Karpas-422 (cell line): ENCODE results near the gene DDX17. TPM values are rescaled to one million over a fixed set of nuclear protein-coding genes. Genes with fewer than 3 reads are reported as not detected.

Experiments
- DNase-seq: peaks from one replicate; pipeline ENCODE4 v3.0.0-alpha.2; 2015
- H2AFZ ChIP-seq: fragments of 200-600 bp; sonication (generic); 2 replicates; pipeline ENCODE4 v1.6.1; 2014; ENCODE audit warnings: antibody characterized with exemption, low read length, mixed read lengths
- H3K27ac ChIP-seq: fragments of 200-600 bp; sonication (generic); 2 replicates; pipeline ENCODE4 v1.5.1; 2014; ENCODE audit warnings: mild to moderate bottlenecking, low read length, moderate library complexity
- H3K27me3 ChIP-seq: fragments of 200-600 bp; sonication (generic); 2 replicates; pipeline ENCODE4 v1.6.1; 2014; ENCODE audit warnings: low read length, mixed read lengths
- H3K36me3 ChIP-seq: fragments of 200-600 bp; sonication (generic); 2 replicates; pipeline ENCODE4 v1.6.1; 2014; ENCODE audit warnings: low read length, mixed read lengths; ENCODE audit not compliant: insufficient read depth
- H3K4me1 ChIP-seq: fragments of 200-600 bp; sonication (generic); 2 replicates; pipeline ENCODE4 v1.6.1; 2014; ENCODE audit warnings: mild to moderate bottlenecking, low read length, mixed read lengths
- H3K4me2 ChIP-seq: fragments of 200-600 bp; sonication (generic); 2 replicates; pipeline ENCODE4 v1.6.1; 2014; ENCODE audit warnings: low read length, low read depth, mild to moderate bottlenecking; ENCODE audit not compliant: poor library complexity, severe bottlenecking
- H3K4me3 ChIP-seq: fragments of 200-600 bp; sonication (generic); 2 replicates; pipeline ENCODE4 v1.5.1; 2014; ENCODE audit warnings: mild to moderate bottlenecking, antibody characterized with exemption, low read length, mixed read lengths
- H3K79me2 ChIP-seq: fragments of 200-600 bp; sonication (generic); 2 replicates; pipeline ENCODE4 v1.6.1; 2014; ENCODE audit warnings: mild to moderate bottlenecking, low read length, mixed read lengths
- H3K9ac ChIP-seq: fragments of 200-600 bp; sonication (generic); 2 replicates; pipeline ENCODE4 v1.6.0; 2014; ENCODE audit warnings: low read length
- H3K9me2 ChIP-seq: fragments of 200-600 bp; sonication (generic), shearing (Covaris generic); replicated peaks from 2 replicates; pipeline ENCODE4 v1.6.0; 2014; ENCODE audit warnings: mild to moderate bottlenecking, low read length, moderate library complexity; ENCODE audit not compliant: insufficient read depth
- H3K9me3 ChIP-seq: fragments of 300-700, 200-600 bp; sonication (generic); 2 replicates; pipeline ENCODE4 v1.6.1; 2014; ENCODE audit warnings: low read length, mixed read lengths
- H4K20me1 ChIP-seq: fragments of 200-600 bp; sonication (generic); 2 replicates; pipeline ENCODE4 v1.6.1; 2014; ENCODE audit warnings: mild to moderate bottlenecking, antibody characterized with exemption, low read length, low read depth; ENCODE audit not compliant: insufficient read depth
- total RNA-seq: library from RNA; depleted of rRNA; stranded (reverse); fragments of >200 nt; shearing (Covaris generic); gene quantifications from 2 replicates; pipeline ENCODE4 v1.2.3, GENCODE V29; 2014; ENCODE audit warnings: low replicate concordance

The DDX17 gene
- total RNA-seq, 1 experiment from 2014 or later = 465 TPM

DNA sequence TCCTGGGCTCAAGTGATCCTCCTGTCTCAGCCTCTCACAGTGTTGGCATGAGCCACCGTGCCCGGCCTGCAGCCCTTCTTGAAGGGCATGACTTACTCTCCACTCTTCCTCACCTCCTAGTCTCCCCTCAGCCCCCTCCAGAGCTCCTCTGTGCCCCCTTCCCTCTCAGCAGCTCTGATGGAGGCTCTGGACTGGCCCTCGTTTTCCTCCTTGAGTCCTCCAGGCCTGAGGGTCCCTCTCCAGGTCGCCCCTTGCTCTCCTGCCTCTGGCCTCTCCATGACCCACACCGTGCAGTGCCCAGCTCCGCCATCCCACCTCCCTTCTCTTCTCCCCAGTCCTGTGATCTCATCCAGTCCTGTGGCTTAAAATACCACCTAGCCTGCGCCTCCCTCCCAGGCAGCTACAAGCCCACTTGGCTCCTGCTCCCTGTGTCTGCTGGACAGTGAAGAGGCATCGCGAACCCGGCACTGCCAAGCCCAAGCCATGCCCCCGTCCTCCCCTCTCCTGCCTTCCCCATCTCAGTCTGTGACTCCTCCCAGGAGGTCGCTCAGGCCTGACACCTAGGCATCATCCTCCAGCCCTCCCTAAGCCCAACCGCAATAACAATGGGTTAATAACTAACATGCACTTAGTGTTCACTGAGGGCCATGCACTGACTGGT is 63.0 kb downstream of the DDX17 start:
- Histone ChIP-seq H2AFZ (no peak overlapping the region), H3K27ac (no peak overlapping the region), H3K4me3 (no peak overlapping the region), H3K4me2 (no peak overlapping the region), H3K9me3 (no peaks in the 10 kb centered on the region), H3K9me2 (no peaks in the 10 kb centered on the region), H3K36me3 (no peaks in the 10 kb centered on the region), H3K9ac (no peak overlapping the region), H4K20me1 (no peaks in the 10 kb centered on the region; the same call in 1 of the 2 replicates), H3K79me2 (no peaks in the 10 kb centered on the region), H3K27me3 (no peaks in the 10 kb centered on the region), H3K4me1 (no peaks in the 10 kb centered on the region)
- no peak for DNase-seq

DNA sequence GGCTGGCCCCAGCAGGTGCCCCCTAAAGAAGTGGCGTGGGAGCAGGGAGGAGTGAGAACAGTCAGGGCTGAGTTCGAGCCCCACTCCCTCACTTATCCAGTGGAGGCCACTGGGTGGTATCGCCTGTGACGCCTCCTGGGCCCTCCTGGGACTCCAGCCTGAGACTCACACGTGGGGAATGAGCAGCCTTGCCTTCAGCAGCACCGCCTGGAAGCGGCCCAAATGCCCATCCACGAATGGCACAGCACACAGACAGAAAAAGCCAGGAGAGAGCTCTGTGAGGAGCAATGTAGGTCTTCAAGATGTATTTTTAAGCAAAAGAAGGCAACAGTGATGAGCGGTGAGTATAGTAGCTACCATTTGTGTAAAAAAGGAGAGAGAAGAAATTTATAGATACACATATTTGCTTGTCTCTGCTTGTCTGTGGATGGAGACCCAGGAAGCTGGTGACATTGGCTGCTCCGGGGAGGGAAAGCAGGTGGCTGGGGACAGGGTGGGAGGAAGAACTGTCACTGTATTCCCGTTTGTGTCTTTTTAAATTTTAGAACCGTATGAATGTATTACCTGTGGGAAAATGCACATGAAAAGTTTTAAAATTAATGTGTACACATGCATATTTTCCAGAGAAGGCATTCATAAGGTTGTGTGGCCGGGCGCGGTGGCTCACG is 64.4 kb downstream of the DDX17 start:
- no peaks in the 10 kb centered on the region; the same call in 1 of the 2 replicates for H4K20me1 ChIP-seq
- no peak overlapping the region for H2AFZ ChIP-seq
- no peak overlapping the region for H3K27ac ChIP-seq
- no peaks in the 10 kb centered on the region for H3K9me3 ChIP-seq
- DNase-seq = no peak
- no peaks in the 10 kb centered on the region for H3K36me3 ChIP-seq
- no peak overlapping the region for H3K9ac ChIP-seq
- no peaks in the 10 kb centered on the region for H3K27me3 ChIP-seq
- no peaks in the 10 kb centered on the region for H3K79me2 ChIP-seq
- H3K9me2 ChIP-seq = no peaks in the 10 kb centered on the region
- H3K4me3 ChIP-seq = no peak overlapping the region
- H3K4me1 ChIP-seq = no peaks in the 10 kb centered on the region
- H3K4me2 ChIP-seq = no peak overlapping the region

DNA sequence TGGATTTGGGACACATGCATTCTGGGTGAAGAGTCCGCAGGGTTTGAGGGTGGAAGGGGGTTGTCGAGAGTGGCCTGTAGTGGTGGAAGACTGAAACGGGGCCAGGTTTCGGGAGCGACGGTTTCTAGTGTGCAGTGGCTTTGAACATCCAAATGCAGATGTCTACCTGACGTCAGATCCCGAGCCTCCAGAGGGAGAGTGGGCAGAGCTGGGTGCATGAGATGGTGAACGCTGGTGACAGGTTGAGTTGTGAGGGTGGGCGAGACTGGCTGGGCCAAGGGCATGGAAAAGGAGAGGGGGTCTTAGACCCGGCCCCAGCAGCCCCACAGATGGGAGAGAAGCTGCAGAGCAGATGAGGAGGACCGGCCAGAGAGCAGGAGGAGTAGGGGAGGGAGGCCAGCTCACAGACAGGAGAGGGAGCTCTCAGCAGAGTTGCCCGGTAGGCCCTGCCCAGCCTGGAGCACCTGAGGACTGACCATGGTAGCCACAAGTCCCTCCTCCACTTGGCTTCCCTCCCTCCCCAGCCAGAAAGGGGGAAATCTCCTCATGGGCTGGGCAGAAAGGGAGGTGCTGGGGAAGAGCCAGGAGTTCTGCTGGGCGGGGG is 65.3 kb downstream of the DDX17 start:
- no peaks in the 10 kb centered on the region for H3K9me3 ChIP-seq
- no peak overlapping the region for H3K4me3 ChIP-seq

DNA sequence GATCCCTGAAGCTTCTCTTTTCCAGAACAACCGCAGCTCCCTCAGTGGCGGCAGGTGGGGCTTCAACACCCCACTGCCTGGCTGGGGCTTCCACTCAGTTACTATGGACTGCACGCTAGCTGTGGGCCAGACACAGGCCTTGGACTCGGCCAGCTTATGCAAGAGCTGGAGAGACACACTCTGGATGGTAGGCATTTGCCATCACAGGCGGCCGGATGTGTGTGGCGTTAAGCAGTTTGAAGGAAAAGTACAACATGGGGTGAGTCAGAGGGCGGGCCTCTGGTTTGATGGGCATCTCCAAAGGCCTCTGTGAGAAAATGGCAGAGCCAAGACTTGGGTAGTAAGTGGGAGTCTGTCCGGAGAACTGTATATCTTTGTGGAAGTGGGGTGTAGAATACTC is 68.7 kb downstream of the DDX17 start:
- Histone ChIP-seq H3K9me3 (no peaks in the 10 kb centered on the region), H3K27me3 (no peaks in the 10 kb centered on the region), H3K4me3 (no peak overlapping the region), H3K4me2 (no peak overlapping the region), H3K36me3 (no peaks in the 10 kb centered on the region), H2AFZ (no peak overlapping the region), H3K79me2 (no peaks in the 10 kb centered on the region), H3K9me2 (no peaks in the 10 kb centered on the region), H3K27ac (no peak overlapping the region), H3K9ac (no peak overlapping the region), H4K20me1 (no peaks in the 10 kb centered on the region), H3K4me1 (no peaks in the 10 kb centered on the region)
- no peak for DNase-seq

More for the DNA sequence above, 65.3 kb downstream of the DDX17 start:
- DNase-seq = no peak
- Histone ChIP-seq H3K27ac (no peak overlapping the region), H3K79me2 (no peaks in the 10 kb centered on the region), H3K9ac (no peak overlapping the region), H3K9me2 (no peaks in the 10 kb centered on the region), H3K4me2 (no peak overlapping the region), H4K20me1 (no peaks in the 10 kb centered on the region; the same call in 1 of the 2 replicates), H2AFZ (no peak overlapping the region), H3K27me3 (no peaks in the 10 kb centered on the region), H3K4me1 (no peaks in the 10 kb centered on the region), H3K36me3 (no peaks in the 10 kb centered on the region)

DNA sequence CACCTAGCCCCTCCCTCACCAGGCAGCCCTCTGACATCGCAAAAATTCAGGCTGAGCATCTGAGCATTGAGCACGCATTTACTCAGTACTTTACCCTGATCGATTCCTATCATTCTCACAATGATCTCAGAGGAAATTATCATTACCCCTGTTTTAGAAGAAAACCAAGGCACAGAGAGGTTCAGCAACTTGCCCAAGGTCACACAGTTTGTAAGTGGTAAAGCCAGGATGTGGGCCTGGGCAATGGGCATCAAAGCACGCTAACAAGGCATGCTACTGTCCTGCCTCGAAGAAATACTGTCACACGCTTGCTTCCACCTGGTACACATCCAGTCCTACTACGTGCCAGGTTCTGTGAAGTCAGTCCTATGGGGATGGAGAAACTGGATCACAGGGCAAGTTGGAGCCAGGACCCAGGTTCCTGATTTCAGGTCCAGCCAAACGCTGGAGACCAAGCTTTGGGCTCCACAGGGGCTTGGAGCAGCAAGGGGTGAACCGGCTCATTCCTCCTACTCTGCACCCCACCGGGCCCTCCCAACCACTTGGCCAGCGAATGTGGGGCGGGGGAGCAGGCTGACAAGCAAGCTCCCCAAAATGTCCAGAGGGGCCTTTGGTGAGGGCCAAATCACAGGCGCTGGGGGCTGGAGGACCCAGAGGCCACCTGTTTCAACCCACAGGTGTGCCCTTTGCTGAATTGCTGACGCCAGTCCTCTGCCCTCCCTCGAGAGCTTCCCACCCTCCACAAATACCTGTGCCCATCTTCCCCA is 69.3 kb downstream of the DDX17 start:
- Histone ChIP-seq H4K20me1 (no peaks in the 10 kb centered on the region), H3K36me3 (no peaks in the 10 kb centered on the region), H3K9me3 (no peaks in the 10 kb centered on the region), H3K4me2 (no peak overlapping the region), H3K27ac (no peak overlapping the region), H3K27me3 (no peaks in the 10 kb centered on the region), H2AFZ (no peak overlapping the region), H3K9ac (no peak overlapping the region), H3K4me3 (no peak overlapping the region), H3K9me2 (no peaks in the 10 kb centered on the region), H3K4me1 (no peaks in the 10 kb centered on the region), H3K79me2 (no peaks in the 10 kb centered on the region)
- DNase-seq = no peak

DNA sequence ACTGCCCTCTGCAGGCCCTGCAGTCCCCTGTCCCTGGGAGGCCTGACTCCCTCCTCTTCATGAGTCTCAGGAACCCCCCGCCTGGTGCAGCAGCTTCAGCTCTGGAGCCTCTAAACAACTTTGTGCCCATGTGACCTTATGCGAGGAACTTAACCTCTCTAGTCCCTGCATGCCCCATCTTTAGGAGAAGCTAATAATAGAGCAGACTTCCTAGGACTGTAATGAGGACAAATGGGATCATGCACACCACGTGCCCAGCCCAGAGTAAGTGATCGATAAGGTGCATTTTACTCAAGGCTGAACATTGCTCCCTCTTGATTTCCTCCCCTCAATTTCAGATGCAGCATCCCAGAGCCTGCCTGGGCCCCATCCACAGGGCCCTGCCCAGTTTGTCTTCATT is 70.1 kb downstream of the DDX17 start:
- H2AFZ ChIP-seq = no peak overlapping the region
- H3K9me3 ChIP-seq = no peaks in the 10 kb centered on the region
- H3K4me1 ChIP-seq = no peaks in the 10 kb centered on the region
- no peaks in the 10 kb centered on the region for H3K79me2 ChIP-seq
- no peak overlapping the region for H3K4me3 ChIP-seq
- H3K27me3 ChIP-seq = no peaks in the 10 kb centered on the region
- no peaks in the 10 kb centered on the region for H3K9me2 ChIP-seq
- H3K4me2 ChIP-seq = no peak overlapping the region
- DNase-seq = no peak
- no peak overlapping the region for H3K9ac ChIP-seq
- H3K27ac ChIP-seq = no peak overlapping the region
- H4K20me1 ChIP-seq = no peaks in the 10 kb centered on the region
- H3K36me3 ChIP-seq = no peaks in the 10 kb centered on the region

DNA sequence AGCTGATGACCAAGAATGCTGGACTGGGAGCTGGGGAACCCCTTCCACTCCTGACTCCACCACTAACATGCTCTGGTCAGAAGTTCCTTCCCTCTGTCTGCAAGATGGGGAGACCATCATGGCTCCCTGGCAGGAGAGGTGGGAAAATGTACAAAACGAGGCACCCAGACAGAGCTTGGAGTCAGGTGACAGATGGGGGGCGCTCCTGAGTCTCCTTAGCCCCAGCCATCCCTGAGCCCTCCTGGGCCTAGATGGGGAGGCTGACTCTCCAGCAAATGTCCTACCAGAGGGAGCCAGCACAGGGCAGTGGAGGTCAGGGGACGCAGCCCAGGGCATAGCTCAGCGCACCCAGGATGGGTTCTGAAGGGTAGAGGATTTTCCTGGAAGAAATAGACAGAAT is 71.1 kb downstream of the DDX17 start:
- H3K9me2 ChIP-seq = no peaks in the 10 kb centered on the region
- H3K9me3 ChIP-seq = no peaks in the 10 kb centered on the region
- no peaks in the 10 kb centered on the region for H3K79me2 ChIP-seq
- no peaks in the 10 kb centered on the region for H3K27me3 ChIP-seq
- no peaks in the 10 kb centered on the region for H3K36me3 ChIP-seq
- no peak overlapping the region for H3K4me2 ChIP-seq
- no peak overlapping the region for H3K9ac ChIP-seq
- no peaks in the 10 kb centered on the region for H3K4me1 ChIP-seq
- no peak overlapping the region for H2AFZ ChIP-seq
- no peak overlapping the region for H3K27ac ChIP-seq
- H4K20me1 ChIP-seq = no peaks in the 10 kb centered on the region
- DNase-seq = peak; percentile 56
- H3K4me3 ChIP-seq = no peak overlapping the region

DNA sequence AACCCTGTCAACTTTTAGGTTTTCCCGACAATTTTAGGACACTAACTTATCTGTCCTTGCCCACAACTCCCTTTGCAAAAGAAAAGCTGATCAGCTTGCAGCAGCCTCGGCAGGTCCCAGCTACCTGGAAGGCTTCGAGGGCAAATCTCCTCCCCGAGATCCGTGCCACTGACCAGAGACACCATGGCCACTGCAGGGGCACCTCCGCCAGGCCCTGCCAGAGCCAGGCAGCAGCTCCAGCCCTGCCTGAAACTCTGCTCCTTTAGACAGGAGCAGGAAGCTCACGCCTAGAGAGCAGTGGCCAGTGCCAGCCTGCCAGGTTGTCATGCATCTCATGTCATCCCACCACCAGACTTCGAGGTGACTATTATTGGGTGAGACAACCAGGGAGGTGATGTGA is 72.2 kb downstream of the DDX17 start:
- Histone ChIP-seq H3K4me2 (no peak overlapping the region), H3K4me1 (no peaks in the 10 kb centered on the region), H3K79me2 (no peaks in the 10 kb centered on the region), H3K9ac (no peak overlapping the region), H2AFZ (no peak overlapping the region), H4K20me1 (no peaks in the 10 kb centered on the region), H3K36me3 (no peaks in the 10 kb centered on the region), H3K27me3 (no peaks in the 10 kb centered on the region), H3K9me3 (no peaks in the 10 kb centered on the region), H3K9me2 (no peaks in the 10 kb centered on the region), H3K4me3 (no peak overlapping the region), H3K27ac (no peak overlapping the region)
- DNase-seq = no peak
